Astrocyte (in vitro differentiated cells and primary cell): ENCODE measurements around the gene MYPN. TPM values are rescaled to one million over a fixed set of nuclear protein-coding genes. Genes with fewer than 3 reads are reported as not detected.

ENCODE experiments used
- DNase-seq: peaks from one replicate; pipeline ENCODE4 v3.0.0-alpha.2; 2010; ENCODE audit warnings: low read depth
- FAIRE-seq: peaks from 2 replicates; lab custom pipeline; 2011; peaks lifted over from hg19 to GRCh38; lab: Jason Lieb, UNC
- H2AFZ ChIP-seq: 2 replicates; pipeline ENCODE4 v1.6.0; 2012; ENCODE audit warnings: low read depth, low read length, inconsistent platforms
- H3K27ac ChIP-seq: 2 replicates; pipeline ENCODE4 v1.5.1; 2011; ENCODE audit warnings: low read depth, low read length, inconsistent platforms
- H3K27me3 ChIP-seq: 2 replicates; pipeline ENCODE4 v1.6.0; 2011; ENCODE audit warnings: low read length, inconsistent platforms; ENCODE audit not compliant: insufficient read depth
- H3K36me3 ChIP-seq: 2 replicates; pipeline ENCODE4 v1.5.1; 2011; ENCODE audit warnings: low read length, inconsistent platforms; ENCODE audit not compliant: insufficient read depth
- H3K4me1 ChIP-seq: 2 replicates; pipeline ENCODE4 v1.5.1; 2011; ENCODE audit warnings: low read length, inconsistent platforms; ENCODE audit not compliant: insufficient read depth
- H3K4me2 ChIP-seq: 2 replicates; pipeline ENCODE4 v1.6.0; 2012; ENCODE audit warnings: low read length, inconsistent platforms
- H3K4me3 ChIP-seq: 2 replicates; pipeline ENCODE4 v1.5.1; 2011; ENCODE audit warnings: low read depth, mild to moderate bottlenecking, low read length, inconsistent platforms; ENCODE audit not compliant: insufficient read depth
- H3K79me2 ChIP-seq: 2 replicates; pipeline ENCODE4 v1.6.0; 2012; ENCODE audit warnings: mild to moderate bottlenecking, low read length, inconsistent platforms; ENCODE audit not compliant: insufficient read depth
- H3K9ac ChIP-seq: 2 replicates; pipeline ENCODE4 v1.6.0; 2012; ENCODE audit warnings: mild to moderate bottlenecking, low read length, inconsistent platforms
- H3K9me3 ChIP-seq: 2 replicates; pipeline ENCODE4 v1.5.1; 2012; ENCODE audit warnings: low read depth, mild to moderate bottlenecking, low read length, inconsistent platforms; ENCODE audit not compliant: insufficient read depth
- H4K20me1 ChIP-seq: 2 replicates; pipeline ENCODE4 v1.6.0; 2012; ENCODE audit warnings: low read length, inconsistent platforms; ENCODE audit not compliant: insufficient read depth
- H3K27ac Mint-ChIP-seq: one replicate; pipeline ENCODE4 v1.8.0; 2021; ENCODE audit warnings: mild to moderate bottlenecking, mixed read lengths; ENCODE audit not compliant: unreplicated experiment
- H3K27me3 Mint-ChIP-seq: one replicate; pipeline ENCODE4 v1.8.0; 2021; ENCODE audit warnings: low read depth, mixed read lengths; ENCODE audit not compliant: unreplicated experiment
- H3K36me3 Mint-ChIP-seq: one replicate; pipeline ENCODE4 v1.8.0; 2021; ENCODE audit warnings: low read depth, mixed read lengths; ENCODE audit not compliant: unreplicated experiment
- H3K4me1 Mint-ChIP-seq: one replicate; pipeline ENCODE4 v1.8.0; 2021; ENCODE audit warnings: low read depth, mixed read lengths; ENCODE audit not compliant: unreplicated experiment
- H3K4me3 Mint-ChIP-seq: one replicate; pipeline ENCODE4 v1.8.0; 2021; ENCODE audit warnings: mild to moderate bottlenecking, moderate library complexity, mixed read lengths; ENCODE audit not compliant: unreplicated experiment
- H3K9me3 Mint-ChIP-seq: one replicate; pipeline ENCODE4 v1.8.0; 2021; ENCODE audit warnings: mild to moderate bottlenecking, mixed read lengths; ENCODE audit not compliant: unreplicated experiment
- CTCF ChIP-seq: IDR thresholded peaks from 2 replicates; pipeline ENCODE4 v1.5.1; 2011; ENCODE audit warnings: low read depth, mild to moderate bottlenecking, inconsistent platforms, low read length, moderate library complexity; ENCODE audit not compliant: insufficient read depth
- EZH2 ChIP-seq: IDR thresholded peaks from 2 replicates; pipeline ENCODE4 v1.6.1; 2012; ENCODE audit warnings: mild to moderate bottlenecking, low read length, inconsistent platforms; ENCODE audit not compliant: insufficient read depth
- total RNA-seq: library from RNA; stranded (reverse); gene quantifications from 2 replicates; pipeline ENCODE4 v1.2.1, GENCODE V29; 2021

The MYPN gene
- total RNA-seq, 1 donor from 2014 or later = 0.11 TPM

GRCh38 chr10:68081916-68082315, 27.4 kb upstream of the MYPN start:
- Mint-ChIP-seq H3K36me3 (no peaks in the 10 kb centered on the region), H3K4me3 (no peak overlapping the region), H3K9me3 (no peaks in the 10 kb centered on the region), H3K27ac (no peak overlapping the region), H3K4me1 (peaks cover 5% of the 10 kb centered on the region), H3K27me3 (no peaks in the 10 kb centered on the region)
- no peaks in the 10 kb centered on the region for H3K79me2 ChIP-seq
- H3K27ac ChIP-seq = no peak overlapping the region
- H4K20me1 ChIP-seq = no peaks in the 10 kb centered on the region
- no peaks in the 10 kb centered on the region for H3K9me3 ChIP-seq
- FAIRE-seq = no peak
- no peak overlapping the region for H3K9ac ChIP-seq
- no peak overlapping the region for H3K4me3 ChIP-seq
- no peak overlapping the region for H2AFZ ChIP-seq
- DNase-seq = no peak
- H3K27me3 ChIP-seq = no peaks in the 10 kb centered on the region
- no peak overlapping the region for H3K4me2 ChIP-seq
- TF ChIP-seq EZH2 (no peak), CTCF (no peak)
- peaks cover 9% of the 10 kb centered on the region for H3K4me1 ChIP-seq
- H3K36me3 ChIP-seq = no peaks in the 10 kb centered on the region

GRCh38 chr10:68082872-68083271, 26.4 kb upstream of the MYPN start:
- Histone ChIP-seq H4K20me1 (no peaks in the 10 kb centered on the region), H3K9ac (peak overlapping the region; percentile 7), H3K36me3 (no peaks in the 10 kb centered on the region), H3K9me3 (no peaks in the 10 kb centered on the region), H3K79me2 (no peaks in the 10 kb centered on the region), H3K4me2 (no peak overlapping the region), H3K27me3 (no peaks in the 10 kb centered on the region), H2AFZ (peak overlapping the region; percentile 13), H3K4me1 (peaks cover 9% of the 10 kb centered on the region), H3K4me3 (no peak overlapping the region), H3K27ac (no peak overlapping the region)
- no peaks in the 10 kb centered on the region for H3K36me3 Mint-ChIP-seq
- peak; percentile 62 for TF ChIP-seq CTCF
- TF ChIP-seq EZH2 = no peak
- peaks cover 7% of the 10 kb centered on the region for H3K4me1 Mint-ChIP-seq
- no peak overlapping the region for H3K4me3 Mint-ChIP-seq
- no peak overlapping the region for H3K27ac Mint-ChIP-seq
- no peaks in the 10 kb centered on the region for H3K27me3 Mint-ChIP-seq
- FAIRE-seq = peak; percentile 97
- DNase-seq = no peak
- no peaks in the 10 kb centered on the region for H3K9me3 Mint-ChIP-seq

- Mint-ChIP-seq H3K4me3 (no peak overlapping the region), H3K27me3 (no peaks in the 10 kb centered on the region), H3K4me1 (peaks cover 7% of the 10 kb centered on the region), H3K36me3 (no peaks in the 10 kb centered on the region), H3K27ac (no peak overlapping the region), H3K9me3 (no peaks in the 10 kb centered on the region)
- no peaks in the 10 kb centered on the region for H3K79me2 ChIP-seq
- H3K36me3 ChIP-seq = no peaks in the 10 kb centered on the region
- H3K27me3 ChIP-seq = no peaks in the 10 kb centered on the region
- TF ChIP-seq EZH2 = no peak
- TF ChIP-seq CTCF = no peak
- no peak overlapping the region for H3K9ac ChIP-seq
- no peak overlapping the region for H3K4me2 ChIP-seq
- no peaks in the 10 kb centered on the region for H4K20me1 ChIP-seq
- no peak overlapping the region for H3K27ac ChIP-seq
- FAIRE-seq (peak; percentile 13), DNase-seq (no peak)
- H3K9me3 ChIP-seq = no peaks in the 10 kb centered on the region
- peaks cover 9% of the 10 kb centered on the region for H3K4me1 ChIP-seq
- H2AFZ ChIP-seq = no peak overlapping the region
- H3K4me3 ChIP-seq = no peak overlapping the region
Measured at GRCh38 chr10:68083953-68084352, 25.3 kb upstream of the MYPN start.
